Kidney glomerular epithelial cell (primary cell): ENCODE measurements around the gene STXBP6.
A peak's percentile ranks its signal among the peaks of the same experiment; 100 is the strongest.
"Not testable (repeated sequence)": the region's sequence is repeated elsewhere in the genome, so short reads cannot be mapped to it uniquely, and the experiment has no call there.

Source experiments
- DNase-seq: peaks from one replicate; lab custom pipeline; 2025; lab: John Stamatoyannopoulos, UW

The STXBP6 gene

GRCh38 chr14:24954700-24955037 lies 95.3 kb downstream of the STXBP6 start:
- no peak for DNase-seq

DNA sequence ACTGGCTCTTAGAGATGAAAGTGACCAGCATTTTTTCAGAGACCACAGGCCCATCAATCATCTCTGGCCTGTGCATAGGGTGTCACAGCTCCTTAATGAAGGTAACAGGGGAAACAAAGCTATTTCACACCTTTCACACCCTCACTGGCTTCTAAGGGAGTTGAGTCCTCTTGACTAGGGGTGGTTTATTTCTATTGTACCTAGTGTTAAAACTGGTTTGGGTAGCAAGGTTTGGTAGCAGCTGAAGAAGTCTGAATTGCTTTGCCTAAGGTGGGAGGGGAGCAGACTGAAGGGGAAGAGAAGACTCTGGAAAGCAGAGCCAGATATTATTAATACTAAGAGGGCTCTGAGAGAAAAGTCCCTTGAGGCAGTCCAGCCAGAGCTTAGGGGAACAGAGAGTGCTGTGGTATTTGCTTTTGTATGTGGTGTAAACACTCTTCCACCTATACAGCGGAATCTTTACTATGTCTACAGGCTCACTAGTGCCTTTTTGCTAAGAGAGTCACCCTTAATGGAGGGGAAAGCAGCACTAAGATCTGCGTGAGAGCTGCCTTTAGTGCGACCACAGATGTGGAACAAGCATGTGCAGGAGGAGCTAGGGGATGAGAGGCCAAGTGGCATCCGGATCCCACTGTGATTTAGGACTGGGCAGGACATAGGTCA lies 95.8 kb downstream of the STXBP6 start:
- no peak for DNase-seq

DNA sequence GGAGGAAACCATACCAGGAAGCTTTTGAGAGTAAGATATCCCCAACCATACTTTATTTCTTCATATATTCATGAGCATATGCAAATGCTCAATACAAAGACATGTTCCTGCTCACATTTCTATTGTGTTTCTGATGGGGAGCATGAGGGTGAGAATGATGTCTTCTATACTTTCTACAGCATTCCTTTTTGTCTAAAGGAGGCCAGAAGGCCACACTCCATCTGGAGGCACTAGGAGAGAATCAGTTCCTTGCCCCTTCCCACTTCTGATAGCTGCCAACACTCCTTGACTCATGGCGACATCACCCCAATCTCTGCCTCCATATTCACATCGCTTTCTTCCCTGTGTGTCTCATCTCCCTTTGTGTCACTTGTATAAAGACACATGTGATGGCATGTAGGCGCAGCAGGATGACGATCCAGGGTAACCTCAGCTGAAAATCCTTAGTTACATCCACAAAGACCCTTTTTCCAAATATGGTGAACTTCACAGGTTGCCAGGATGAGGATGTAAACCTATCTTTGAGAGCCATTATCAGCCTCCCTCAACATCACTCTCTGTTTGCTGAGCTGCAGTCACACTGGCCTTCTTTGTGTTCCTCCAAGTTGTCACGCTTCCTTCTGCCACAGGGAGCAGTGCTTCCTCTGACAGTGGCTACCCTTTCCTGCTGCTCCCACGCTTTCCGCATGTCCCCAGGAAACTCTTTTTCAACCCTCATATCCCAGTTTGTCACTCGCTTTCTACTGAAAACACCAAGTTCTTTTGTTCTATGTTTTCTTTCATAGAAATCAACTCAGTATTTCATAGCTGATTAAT lies 96.9 kb downstream of the STXBP6 start:
- no peak for DNase-seq

- DNase-seq: no peak
Observed at GRCh38 chr14:24948261-24948847, 101.6 kb downstream of the STXBP6 start.

GRCh38 chr14:24947131-24947530 lies 102.8 kb downstream of the STXBP6 start:
- DNase-seq: no peak

DNA sequence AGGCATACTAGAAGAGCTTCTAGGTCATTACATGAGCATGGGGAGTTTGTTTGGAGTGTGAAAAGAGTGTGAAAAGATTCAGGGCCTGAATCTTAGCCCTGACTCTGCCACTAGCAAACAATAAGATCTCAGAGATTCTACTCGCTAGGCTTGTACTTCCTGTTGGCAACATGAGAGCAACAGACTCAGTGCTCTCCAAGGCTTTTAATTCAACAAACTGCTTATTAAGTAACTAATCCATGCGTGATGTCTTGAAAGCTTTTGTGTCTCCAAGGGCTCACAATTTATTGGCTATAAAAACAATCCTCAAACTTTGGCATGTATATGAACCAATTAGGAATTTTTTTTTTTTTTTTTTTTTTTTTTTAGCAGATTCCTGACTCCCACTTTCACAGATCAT lies 105.1 kb downstream of the STXBP6 start:
- DNase-seq: peak; percentile 3

- no peak for DNase-seq
Observed at GRCh38 chr14:24943024-24943423, 106.9 kb downstream of the STXBP6 start.

DNA sequence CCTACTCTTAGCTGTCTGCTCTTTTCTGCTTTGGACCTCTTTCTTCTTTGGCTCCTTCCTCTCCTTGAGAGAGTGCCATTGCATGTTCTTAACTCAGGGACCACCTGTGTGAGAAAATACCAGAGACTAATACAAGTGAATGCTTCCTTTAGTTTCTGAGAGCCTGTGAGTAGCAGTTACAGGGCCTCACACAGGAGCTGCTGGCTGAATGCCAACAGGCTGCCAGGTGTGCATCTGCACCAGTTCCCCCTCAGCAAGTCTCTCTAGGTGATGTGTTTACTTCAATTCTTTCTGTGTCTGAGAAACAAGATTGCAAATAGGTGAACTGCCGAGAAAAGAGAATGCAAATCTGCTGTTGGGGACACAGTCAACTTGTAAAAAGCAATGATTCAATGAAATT lies 108.2 kb downstream of the STXBP6 start:
- no peak for DNase-seq

- no peak for DNase-seq
Observed at GRCh38 chr14:24940213-24940783, 109.6 kb downstream of the STXBP6 start.

DNA sequence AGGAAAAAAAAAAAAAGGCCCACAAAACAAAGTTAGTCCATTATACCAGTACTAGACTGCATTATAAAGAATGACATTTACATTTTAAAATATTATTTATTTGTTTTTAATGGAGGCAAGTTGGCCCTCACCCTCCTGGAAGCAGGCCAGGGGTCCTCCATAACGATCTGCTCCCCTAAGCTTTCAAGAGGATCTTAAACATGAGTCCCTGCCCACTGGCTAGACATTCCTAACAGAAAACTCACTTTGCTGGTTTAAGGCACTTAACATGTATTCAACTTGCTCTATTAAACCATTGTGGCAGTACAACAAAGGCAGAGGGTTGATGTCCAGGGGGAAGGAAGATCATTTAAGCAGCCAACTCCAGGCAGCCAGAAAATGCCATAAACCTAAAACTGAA lies 111.4 kb downstream of the STXBP6 start:
- DNase-seq: no peak

- no peak for DNase-seq
Observed at GRCh38 chr14:24937300-24937699, 112.6 kb downstream of the STXBP6 start.

DNA sequence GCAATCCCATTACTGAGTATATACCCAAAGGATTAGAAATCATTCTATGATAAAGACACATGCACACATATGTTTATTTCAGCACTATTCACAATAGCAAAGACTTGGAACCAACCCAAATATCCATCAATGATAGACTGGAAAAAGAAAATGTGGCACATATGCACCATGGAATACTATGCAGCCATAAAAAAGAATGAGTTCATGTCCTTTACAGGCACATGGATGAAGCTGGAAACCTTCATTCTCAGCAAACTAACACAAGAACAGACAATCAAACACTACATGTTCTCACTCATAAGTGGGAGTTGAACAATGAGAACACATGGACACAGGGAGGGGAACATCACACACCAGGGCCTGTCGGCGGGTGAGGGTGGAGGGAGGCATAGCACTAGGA lies 113.2 kb downstream of the STXBP6 start:
- not testable (repeated sequence) for DNase-seq

DNA sequence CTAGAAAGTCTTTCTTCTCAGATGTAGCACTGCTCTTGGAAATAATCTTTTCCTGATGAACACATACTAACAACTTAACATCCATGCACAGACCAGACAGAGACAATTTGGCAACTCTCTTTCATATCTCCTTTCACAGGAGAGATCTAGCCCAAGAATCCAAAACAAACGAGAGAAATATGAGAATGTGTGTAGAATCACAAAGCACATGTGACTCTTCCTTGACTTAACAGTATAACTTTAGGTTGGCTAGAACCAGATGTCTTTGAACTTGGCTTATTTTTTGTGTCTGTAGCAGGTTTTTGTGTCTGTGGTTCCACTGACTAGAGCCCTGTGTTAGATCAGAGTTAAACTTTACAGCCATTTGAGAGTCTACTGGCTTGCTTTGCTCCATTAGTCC lies 114.2 kb downstream of the STXBP6 start:
- no peak for DNase-seq

- DNase-seq: no peak
Observed at GRCh38 chr14:24928386-24928900, 121.5 kb downstream of the STXBP6 start.

- DNase-seq: no peak
Observed at GRCh38 chr14:24927809-24928208, 122.1 kb downstream of the STXBP6 start.

- DNase-seq: no peak
Observed at GRCh38 chr14:24925771-24926374, 124.1 kb downstream of the STXBP6 start.

DNA sequence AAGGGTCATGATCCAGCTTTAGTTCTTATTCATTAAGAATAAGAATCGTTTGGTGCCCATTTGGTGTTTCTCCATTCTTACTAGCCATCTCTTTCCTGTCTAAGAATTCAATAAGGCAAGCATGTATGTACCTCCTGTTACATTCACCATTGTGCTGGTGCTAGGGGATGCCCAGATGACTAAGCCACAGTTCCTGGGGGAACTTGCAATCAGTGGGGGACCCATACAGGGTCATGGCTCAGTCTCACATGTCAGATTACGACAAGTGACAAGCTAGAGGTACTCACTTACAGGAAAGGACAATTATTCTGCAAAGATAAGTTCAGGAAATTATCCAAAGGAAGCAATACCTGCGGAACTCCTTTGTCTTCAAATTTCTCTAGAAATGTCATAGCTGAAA lies 125.4 kb downstream of the STXBP6 start:
- DNase-seq: no peak

DNA sequence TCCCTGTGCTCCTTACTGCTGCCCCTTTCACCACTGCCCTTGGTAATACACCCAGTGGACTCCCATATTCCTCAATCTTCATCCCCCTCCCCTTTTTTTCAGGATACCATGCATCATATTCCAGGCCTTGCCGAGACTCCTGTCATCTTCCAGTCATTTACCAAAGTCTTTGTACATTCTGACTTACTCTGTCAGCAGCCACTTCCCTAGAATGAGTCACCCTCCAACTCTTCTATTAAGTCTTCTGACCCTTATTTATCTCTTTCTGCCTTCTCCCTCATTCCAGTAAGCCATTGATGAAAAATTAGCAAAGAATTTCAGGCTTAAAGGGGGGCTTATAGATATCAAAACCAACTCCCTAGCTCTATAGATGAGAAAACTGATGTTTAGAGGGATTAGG lies 128.0 kb downstream of the STXBP6 start:
- DNase-seq: peak; percentile 48

DNA sequence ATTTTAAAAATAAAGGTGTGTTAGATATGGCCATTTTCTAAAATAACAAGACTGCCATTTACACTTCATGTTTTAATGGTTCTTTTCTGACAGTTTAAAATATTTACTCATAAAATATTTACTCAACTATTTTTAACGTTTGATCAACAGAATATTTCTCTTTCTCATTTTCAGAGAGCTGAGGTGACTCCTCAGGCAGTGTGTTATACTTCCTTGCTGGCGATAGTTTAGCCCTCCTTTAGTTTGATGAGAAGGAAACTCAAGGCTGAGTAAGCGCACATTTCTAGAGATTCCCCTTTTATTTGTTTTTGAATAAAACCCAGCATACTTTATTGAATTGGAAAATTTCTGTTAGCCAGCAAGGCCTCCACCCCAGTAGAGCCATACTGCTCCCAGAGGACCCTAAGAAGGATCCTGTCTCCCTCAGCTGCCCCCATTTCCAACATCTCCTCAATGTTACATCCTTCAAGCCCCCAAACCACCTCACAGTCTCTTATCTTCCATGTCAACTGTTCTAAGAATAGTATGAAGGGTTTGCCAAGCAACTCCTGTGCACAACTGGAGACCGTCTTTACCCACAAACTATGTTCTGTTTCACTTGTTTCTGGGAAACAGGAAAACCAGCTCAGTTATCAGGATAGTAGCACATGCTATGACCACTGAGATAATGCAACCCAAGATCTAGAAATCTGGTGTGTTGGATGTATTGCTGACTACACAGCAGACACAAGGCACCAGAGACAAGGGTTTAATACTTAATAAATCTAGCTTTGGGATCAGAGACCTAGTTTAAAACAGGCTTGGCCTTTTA lies 129.5 kb downstream of the STXBP6 start:
- no peak for DNase-seq

- no peak for DNase-seq
Observed at GRCh38 chr14:24918822-24919221, 131.1 kb downstream of the STXBP6 start.

GRCh38 chr14:24915958-24916595 lies 133.9 kb downstream of the STXBP6 start:
- DNase-seq: no peak
